Lung (tissue), 12 donors: Measurements from ENCODE around the gene SNX9. TPM values are rescaled to one million over a fixed set of nuclear protein-coding genes. Genes with fewer than 3 reads are reported as not detected.
A peak's percentile ranks its signal among the peaks of the same experiment; 100 is the strongest.

Experiments used
- ATAC-seq: fragments of 200-7000 bp; cut with Tn5 transposase; one replicate; pipeline ENCODE4 v1.9.1; 2020; ENCODE audit warnings: moderate number of reproducible peaks; ENCODE audit not compliant: insufficient read depth, low FRiP score
- DNase-seq, 3 donors: peaks; one replicate each; pipeline ENCODE4 v3.0.0-alpha.2; 2013 to 2017
- H3K27ac ChIP-seq, 2 donors: one replicate each; pipeline ENCODE4 v1.5.1; 2013; ENCODE audit warnings: mild to moderate bottlenecking in 2 of 2, moderate library complexity in 2 of 2, control low read depth in 1 of 2, inconsistent platforms in 1 of 2, low read depth in 1 of 2, low read length in 1 of 2
- H3K27me3 ChIP-seq, 3 donors: one replicate each; pipeline ENCODE4 v1.5.1; 2013; ENCODE audit warnings: low read length in 2 of 3; ENCODE audit not compliant: control insufficient read depth in 3 of 3, insufficient read depth in 3 of 3
- H3K36me3 ChIP-seq, 4 donors: one replicate each; pipeline ENCODE4 v1.5.1; 2013; ENCODE audit warnings: low read length in 4 of 4, mild to moderate bottlenecking in 1 of 4, moderate library complexity in 1 of 4; ENCODE audit not compliant: control insufficient read depth in 4 of 4, insufficient read depth in 4 of 4
- H3K4me1 ChIP-seq, 5 donors: one replicate each; pipeline ENCODE4 v1.5.1; 2013; ENCODE audit warnings: low read length in 5 of 5, mild to moderate bottlenecking in 2 of 5, moderate library complexity in 1 of 5; ENCODE audit not compliant: control insufficient read depth in 5 of 5, insufficient read depth in 5 of 5
- H3K4me3 ChIP-seq: one replicate; pipeline ENCODE4 v1.5.1; 2013; ENCODE audit warnings: mild to moderate bottlenecking, control low read depth, moderate library complexity
- H3K9ac ChIP-seq, 2 donors: one replicate each; pipeline ENCODE4 v1.5.1; 2013; ENCODE audit warnings: low read length in 2 of 2, control low read depth in 1 of 2; ENCODE audit not compliant: insufficient read depth in 1 of 2
- H3K9me3 ChIP-seq, 4 donors: one replicate each; pipeline ENCODE4 v1.5.1; 2013; ENCODE audit warnings: low read length in 3 of 4, mild to moderate bottlenecking in 1 of 4, moderate library complexity in 1 of 4; ENCODE audit not compliant: control insufficient read depth in 4 of 4, insufficient read depth in 3 of 4
- CTCF ChIP-seq: IDR thresholded peaks from 2 replicates; pipeline ENCODE4 v1.5.1; 2012; ENCODE audit warnings: mild to moderate bottlenecking; ENCODE audit errors: control extremely low read depth, extremely low read depth
- WGBS, 2 donors: extraction: QIAGEN DNeasy Blood & Tissue Kit; methylation state at CpG; one replicate each; pipeline ENCODE4 v1.1.7; 2013; 5-methylcytosine and 5-hydroxymethylcytosine counted together
- polyA plus RNA-seq, 2 donors: library from polyadenylated mRNA; stranded (reverse); fragments of 200-250 nt; gene quantifications; one replicate each; pipeline ENCODE4 v1.2.1, GENCODE V29; 2013
- total RNA-seq, 2 donors: library from RNA; depleted of rRNA in 1 of 2; stranded (reverse); fragments of >200 nt in 1 of 2; gene quantifications; one replicate each; pipeline ENCODE4 v1.2.1, GENCODE V29; 2014 to 2021
- donor health status: control.
- donor health status: control.
- donor health status: Bipolar disorder and iron deficiency.
- donor health status: healthy.
- donor health status: DM: yes; HTN: yes; CAD: no.

Gene SNX9
- total and polyA plus RNA-seq, 4 donors = 13.8 to 35.0 (median 23.8) TPM

DNA sequence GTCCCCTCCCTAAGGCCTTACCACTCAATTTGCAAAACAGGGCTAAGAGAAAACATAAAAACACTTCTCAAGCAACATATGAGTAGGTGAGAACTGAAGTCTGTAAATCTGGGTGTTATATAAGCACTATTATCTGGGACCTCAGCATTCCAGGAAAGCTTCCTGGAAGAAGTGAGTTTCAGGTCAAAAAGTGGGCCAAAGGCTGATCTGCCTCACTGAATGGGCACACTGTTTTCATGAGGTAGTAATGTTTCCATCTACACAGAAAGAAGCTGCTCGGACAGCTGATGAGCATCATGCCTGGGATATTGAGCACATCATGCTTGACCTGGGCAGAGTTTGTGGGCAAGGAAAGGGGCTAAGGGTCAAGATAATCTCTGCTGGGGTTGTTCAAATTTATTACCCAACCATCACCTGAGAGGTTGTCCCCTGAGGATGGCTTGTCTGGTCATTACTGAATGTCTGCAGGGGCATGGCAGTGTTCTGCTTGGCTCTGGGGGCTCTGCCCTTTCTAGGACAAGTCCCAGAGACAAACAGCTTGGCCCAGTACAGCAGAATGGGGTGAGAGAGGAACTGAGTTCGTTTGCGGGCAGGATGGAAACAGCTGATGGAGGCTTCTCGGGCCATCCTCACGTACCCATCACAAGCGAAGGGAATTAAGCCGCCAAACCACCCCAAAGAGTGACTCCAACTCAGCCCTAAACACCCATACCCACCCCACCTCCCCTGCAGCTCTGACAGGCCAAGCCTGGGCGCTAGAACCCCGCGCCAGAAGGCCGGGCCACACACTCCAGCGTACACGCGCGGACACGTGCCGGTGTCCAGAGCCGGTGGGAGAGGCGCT, 157.5 kb downstream of the SNX9 start:
- ATAC-seq (no peak), DNase-seq (no peak)
- Histone ChIP-seq H3K4me1 (peaks cover 0 to 13% (median 7%) of the 10 kb centered on the region in 5 donors), H3K9me3 (peaks cover 0 to 3% (median 0%) of the 10 kb centered on the region in 4 donors), H3K9ac (no peak overlapping the region), H3K27me3 (peaks cover 0 to 4% (median 0%) of the 10 kb centered on the region in 3 donors), H3K36me3 (no peaks in the 10 kb centered on the region), H3K4me3 (no peak overlapping the region), H3K27ac (peak overlapping the region in 1 of 2 donors; percentile 28)
- WGBS, 2 donors = 22 to 47% methylated on average over 19 of the region's 19 CpGs
- no peak for TF ChIP-seq CTCF

DNA sequence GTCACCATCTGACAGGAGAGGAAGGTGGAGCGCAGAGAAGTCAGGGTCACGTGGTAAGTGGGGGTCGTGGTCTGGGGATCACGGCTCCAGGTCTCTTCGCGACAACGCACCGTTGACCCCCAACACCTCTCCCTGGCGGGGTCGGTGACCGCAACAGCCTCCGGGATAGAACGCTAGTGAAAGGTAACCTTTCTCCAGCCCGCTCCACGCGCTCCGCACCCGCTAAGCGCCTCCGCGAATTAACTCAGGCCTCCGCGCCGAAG, 158.0 kb downstream of the SNX9 start:
- Histone ChIP-seq H3K4me3 (peak overlapping the region; percentile 68), H3K36me3 (no peaks in the 10 kb centered on the region), H3K9ac (no peak overlapping the region), H3K27ac (peak overlapping the region; percentile 28 to 93), H3K9me3 (peaks cover 0 to 3% (median 0%) of the 10 kb centered on the region in 4 donors), H3K4me1 (peaks cover 0 to 18% (median 7%) of the 10 kb centered on the region in 5 donors), H3K27me3 (peaks cover 0 to 4% (median 0%) of the 10 kb centered on the region in 3 donors)
- ATAC-seq (no peak), DNase-seq (peak in 1 of 3 donors; percentile 21)
- TF ChIP-seq CTCF = no peak
- WGBS, 2 donors = 9 to 14% methylated on average over 24 of the region's 24 CpGs

GRCh38 chr6:157981395-157982101, 158.5 kb downstream of the SNX9 start, which contains the start of gene SYNJ2:
SYNJ2 (plus strand) TSS chr6:157981863; CDS start chr6:157981962, 99 bp downstream.
- peak within 1 kb of the TSS; percentile 58 to 93 for H3K27ac ChIP-seq
- no peak within 1 kb of the TSS for H3K9ac ChIP-seq
- no peaks in the 10 kb centered on the region for H3K36me3 ChIP-seq
- H3K27me3 ChIP-seq = peaks cover 0 to 4% (median 0%) of the 10 kb centered on the region in 3 donors
- H3K4me3 ChIP-seq = peak within 1 kb of the TSS; percentile 68
- peak; percentile 90 for ATAC-seq
- TF ChIP-seq CTCF = no peak
- WGBS, 2 donors = 1% methylated on average over 63 to 86 of the region's 86 CpGs
- H3K9me3 ChIP-seq = peaks cover 0 to 3% (median 0%) of the 10 kb centered on the region in 4 donors
- H3K4me1 ChIP-seq = peaks cover 0 to 19% (median 7%) of the 10 kb centered on the region in 5 donors
- DNase-seq = peak; percentile 66 to 80 (median 73)
